ENCODE measurements around the gene NEUROG1. TPM values are rescaled to one million over a fixed set of nuclear protein-coding genes. Genes with fewer than 3 reads are reported as not detected.
A peak's percentile ranks its signal among the peaks of the same experiment; 100 is the strongest.

Gene NEUROG1
- total RNA-seq, 4 donors from 2014 or later: not detected

- 95 to 96% methylated on average over 5 of the region's 5 CpGs for WGBS, 2 donors
- no peak for TF ChIP-seq CTCF (IDR thresholded peaks at IDR 0.05)
- TF ChIP-seq POLR2A (IDR thresholded peaks at IDR 0.05): no peak
- H3K4me3 ChIP-seq (ENCODE audit: low read depth, poor library complexity, severe bottlenecking): no peak overlapping the region
- DNase-seq (ENCODE audit: low spot score in 2 of 2): peak in 1 of 2 donors; percentile 57
- intact Hi-C loops (cut with DNase I; ENCODE audit: low total_unique reads): no loop called here
Observed at GRCh38 chr5:135538261-135538660, 2.5 kb upstream of the NEUROG1 start.

GRCh38 chr5:135537745-135538144 is 2.0 kb upstream of the NEUROG1 start:
- no peak for DNase-seq (ENCODE audit: low spot score in 2 of 2)
- 91 to 95% methylated on average over 2 of the region's 2 CpGs for WGBS, 2 donors
- intact Hi-C loops (cut with DNase I; ENCODE audit: low total_unique reads): no loop called here
- TF ChIP-seq POLR2A (IDR thresholded peaks at IDR 0.05) (no peak), CTCF (IDR thresholded peaks at IDR 0.05) (no peak)
- H3K4me3 ChIP-seq (ENCODE audit: low read depth, poor library complexity, severe bottlenecking): no peak overlapping the region

GRCh38 chr5:135537271-135537670 is 1.5 kb upstream of the NEUROG1 start:
- TF ChIP-seq CTCF (IDR thresholded peaks at IDR 0.05): no peak
- no peak for TF ChIP-seq POLR2A (IDR thresholded peaks at IDR 0.05)
- peak in 1 of 2 donors; percentile 61 for DNase-seq (ENCODE audit: low spot score in 2 of 2)
- WGBS, 2 donors: 74 to 80% methylated on average over 7 of the region's 7 CpGs
- intact Hi-C loops (cut with DNase I; ENCODE audit: low total_unique reads): no loop called here
- no peak overlapping the region for H3K4me3 ChIP-seq (ENCODE audit: low read depth, poor library complexity, severe bottlenecking)

- intact Hi-C loops (cut with DNase I; ENCODE audit: low total_unique reads): no loop called here
- no peak overlapping the region for H3K4me3 ChIP-seq (ENCODE audit: low read depth, poor library complexity, severe bottlenecking)
- WGBS, 2 donors: 4% methylated on average over 12 to 13 of the region's 44 CpGs
- TF ChIP-seq POLR2A (IDR thresholded peaks at IDR 0.05): no peak
- TF ChIP-seq CTCF (IDR thresholded peaks at IDR 0.05): no peak
- peak in 1 of 2 donors; percentile 84 for DNase-seq (ENCODE audit: low spot score in 2 of 2)
Observed at GRCh38 chr5:135535420-135535819, 344 bp downstream of the NEUROG1 start.

- H3K4me3 ChIP-seq (ENCODE audit: low read depth, poor library complexity, severe bottlenecking): no peak overlapping the region
- TF ChIP-seq CTCF (IDR thresholded peaks at IDR 0.05): no peak
- TF ChIP-seq POLR2A (IDR thresholded peaks at IDR 0.05): no peak
- WGBS, 2 donors: 22 to 27% methylated on average over 39 to 49 of the region's 61 CpGs
- intact Hi-C loops (cut with DNase I; ENCODE audit: low total_unique reads): no loop called here
- DNase-seq (ENCODE audit: low spot score in 2 of 2): peak in 1 of 2 donors; percentile 77
Observed at GRCh38 chr5:135534609-135535419, 950 bp downstream of the NEUROG1 start.
